ENCODE measurements around the gene SLC2A8.

DNA sequence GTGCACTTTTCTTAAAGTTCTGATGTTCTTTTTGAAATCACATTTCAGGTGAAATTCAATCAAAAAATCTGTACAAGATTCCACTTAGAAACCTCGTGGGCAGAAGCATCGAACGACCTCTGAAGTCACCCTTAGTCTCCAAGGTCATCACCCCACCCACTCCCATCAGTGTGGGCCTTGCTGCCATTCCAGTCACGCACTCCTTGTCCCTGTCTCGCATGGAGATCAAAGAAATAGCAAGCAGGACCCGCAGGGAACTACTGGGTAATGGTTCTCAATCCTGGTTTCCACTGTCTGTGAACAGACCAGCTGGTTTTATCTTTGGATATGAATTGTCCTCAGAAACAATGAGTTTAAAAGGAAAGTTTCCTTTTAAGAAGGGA is 8.1 kb upstream of the SLC2A8 start:
- TF ChIP-seq CTCF (conservative IDR thresholded peaks at IDR 0.05; ENCODE audit: low read depth, low read length) = no peak
- TF ChIP-seq EZH2 (IDR thresholded peaks at IDR 0.05; ENCODE audit: low read length, unreplicated experiment) = no peak

Data from PC-3 (cell line).